ENCODE data around the gene NR6A1.
A peak's percentile ranks its signal among the peaks of the same experiment; 100 is the strongest.

NR6A1 gene

GRCh38 chr9:124680714-124681390 lies 90.3 kb downstream of the NR6A1 start:
- no peak for DNase-seq

- DNase-seq = no peak
These were observed 91.1 kb downstream of the NR6A1 start for GRCh38 chr9:124680049-124680448.

- DNase-seq = no peak
These were observed 95.0 kb downstream of the NR6A1 start for GRCh38 chr9:124676159-124676551.

GRCh38 chr9:124675261-124676158 lies 95.6 kb downstream of the NR6A1 start:
- DNase-seq = no peak

GRCh38 chr9:124674651-124675050 lies 96.5 kb downstream of the NR6A1 start:
- no peak for DNase-seq

GRCh38 chr9:124673063-124673462 lies 98.0 kb downstream of the NR6A1 start:
- no peak for DNase-seq

- DNase-seq = no peak
These were observed 99.2 kb downstream of the NR6A1 start for GRCh38 chr9:124671861-124672260.

GRCh38 chr9:124666642-124667041 lies 104.5 kb downstream of the NR6A1 start:
- no peak for DNase-seq

GRCh38 chr9:124665391-124666058 lies 105.6 kb downstream of the NR6A1 start:
- DNase-seq = no peak

GRCh38 chr9:124664143-124664542 lies 107.0 kb downstream of the NR6A1 start:
- DNase-seq = no peak

- DNase-seq = no peak
These were observed 107.8 kb downstream of the NR6A1 start for GRCh38 chr9:124663046-124663961.

- no peak for DNase-seq
These were observed 108.5 kb downstream of the NR6A1 start for GRCh38 chr9:124662561-124662960.

- no peak for DNase-seq
These were observed 109.8 kb downstream of the NR6A1 start for GRCh38 chr9:124661271-124661670.

- no peak for DNase-seq
These were observed 110.7 kb downstream of the NR6A1 start for GRCh38 chr9:124660341-124660801.

- peak; percentile 23 for DNase-seq
These were observed 111.9 kb downstream of the NR6A1 start for GRCh38 chr9:124659099-124659659.

GRCh38 chr9:124658165-124659017 lies 112.7 kb downstream of the NR6A1 start:
- DNase-seq = peak; percentile 22

GRCh38 chr9:124657516-124657915 lies 113.6 kb downstream of the NR6A1 start:
- DNase-seq = no peak

- no peak for DNase-seq
These were observed 116.7 kb downstream of the NR6A1 start for GRCh38 chr9:124654431-124654830.

- no peak for DNase-seq
These were observed 118.3 kb downstream of the NR6A1 start for GRCh38 chr9:124652615-124653393.

- DNase-seq = no peak
These were observed 118.9 kb downstream of the NR6A1 start for GRCh38 chr9:124652203-124652602.

All from activated CD8-positive, alpha-beta memory T cell treated with anti-CD3 and anti-CD28 coated beads, Interleukin-2, amount 50 U/mL, for 4 hours (primary cell).